Aorta (tissue), 5 donors: ENCODE results near the gene RNF40. TPM values are rescaled to one million over a fixed set of nuclear protein-coding genes. Genes with fewer than 3 reads are reported as not detected.

ENCODE experiments used
- ATAC-seq: fragments of 200-7000 bp; cut with Tn5 transposase; one replicate; pipeline ENCODE4 v1.9.1; 2022; ENCODE audit warnings: moderate library complexity; ENCODE audit not compliant: low FRiP score
- DNase-seq, 2 donors: peaks; one replicate each; pipeline ENCODE4 v3.0.0-alpha.2; 2020
- H3K27ac ChIP-seq, 2 donors: one replicate each; pipeline ENCODE4 v1.5.1; 2013; ENCODE audit warnings: low read length in 2 of 2, mild to moderate bottlenecking in 2 of 2, moderate library complexity in 2 of 2, control low read depth in 1 of 2, inconsistent platforms in 1 of 2, low read depth in 1 of 2
- H3K27me3 ChIP-seq, 2 donors: one replicate each; pipeline ENCODE4 v1.6.1; 2013; ENCODE audit warnings: control low read depth in 1 of 2, low read length in 1 of 2, mild to moderate bottlenecking in 1 of 2, moderate library complexity in 1 of 2; ENCODE audit not compliant: insufficient read depth in 2 of 2, control insufficient read depth in 1 of 2
- H3K36me3 ChIP-seq, 2 donors: one replicate each; pipeline ENCODE4 v1.6.1; 2013; ENCODE audit warnings: control low read depth in 1 of 2, low read length in 1 of 2, mild to moderate bottlenecking in 1 of 2; ENCODE audit not compliant: insufficient read depth in 2 of 2, control insufficient read depth in 1 of 2
- H3K4me1 ChIP-seq, 2 donors: one replicate each; pipeline ENCODE4 v1.6.1; 2013; ENCODE audit warnings: low read length in 2 of 2, control low read depth in 1 of 2, mild to moderate bottlenecking in 1 of 2, moderate library complexity in 1 of 2; ENCODE audit not compliant: insufficient read depth in 2 of 2, control insufficient read depth in 1 of 2
- H3K4me3 ChIP-seq, 2 donors: one replicate each; pipeline ENCODE4 v1.5.1; 2013; ENCODE audit warnings: low read length in 2 of 2, control low read depth in 1 of 2, mild to moderate bottlenecking in 1 of 2
- H3K9me3 ChIP-seq: one replicate; pipeline ENCODE4 v1.6.1; 2013; ENCODE audit warnings: mild to moderate bottlenecking, low read length; ENCODE audit not compliant: control insufficient read depth
- WGBS, 2 donors: extraction: QIAGEN DNeasy Blood & Tissue Kit; methylation state at CpG; one replicate each; pipeline ENCODE4 v1.1.7; 2013; 5-methylcytosine and 5-hydroxymethylcytosine counted together
- intact Hi-C, 2 donors: fragments of 100-400 bp; cut with DNase I; formaldehyde crosslinking; loops; one replicate each; pipeline versions ENCODE4 v1.14.2 to v1.15.0; 2022
- polyA plus RNA-seq, 2 donors: library from polyadenylated mRNA; stranded (reverse); fragments of 200-250 nt; gene quantifications; one replicate each; pipeline ENCODE4 v1.2.3, GENCODE V29; 2013
- total RNA-seq, 2 donors: library from RNA; stranded (reverse); fragmentation: NEBNext Ultra II Directional; extraction: Animal tissue kit (Norgen Biotek cat#: 25700); gene quantifications; one replicate each; pipeline ENCODE4 v1.2.1, GENCODE V29; 2021
- donor health status: healthy with polysubstance abuse.
- donor health status: Bipolar disorder and iron deficiency.
- donor health status: DM: no; HTN: no; CAD: no.
- donor health status: DM: no; HTN: no; CAD: no.
- donor health status: DM: yes; HTN: yes; CAD: no.

The RNF40 gene
- total and polyA plus RNA-seq, 4 donors = 22.7 to 90.2 (median 66.7) TPM

- WGBS, 2 donors = 84 to 85% methylated on average over 12 of the region's 12 CpGs
- ATAC-seq (no peak), DNase-seq (no peak)
- Histone ChIP-seq H3K36me3 (peaks cover 0 to 23% of the 10 kb centered on the region in 2 donors), H3K4me3 (no peak overlapping the region), H3K27me3 (no peaks in the 10 kb centered on the region), H3K9me3 (no peaks in the 10 kb centered on the region), H3K4me1 (no peaks in the 10 kb centered on the region), H3K27ac (no peak overlapping the region)
- intact Hi-C loops = no loop called here
Measured at GRCh38 chr16:30723725-30724355, 38.3 kb upstream of the RNF40 start.

- no peaks in the 10 kb centered on the region for H3K9me3 ChIP-seq
- intact Hi-C loops = no loop called here
- peaks cover under 1 to 24% of the 10 kb centered on the region in 2 donors for H3K36me3 ChIP-seq
- ATAC-seq (no peak), DNase-seq (peak in 1 of 2 donors; percentile 78)
- H3K27ac ChIP-seq = no peak overlapping the region
- H3K27me3 ChIP-seq = no peaks in the 10 kb centered on the region
- no peaks in the 10 kb centered on the region for H3K4me1 ChIP-seq
- 76 to 77% methylated on average over 23 of the region's 23 CpGs for WGBS, 2 donors
- H3K4me3 ChIP-seq = no peak overlapping the region
Measured at GRCh38 chr16:30724641-30725417, 37.3 kb upstream of the RNF40 start.

- Histone ChIP-seq H3K27me3 (no peaks in the 10 kb centered on the region), H3K36me3 (peaks cover 2 to 24% of the 10 kb centered on the region in 2 donors), H3K4me3 (no peak overlapping the region), H3K4me1 (no peaks in the 10 kb centered on the region), H3K9me3 (no peaks in the 10 kb centered on the region), H3K27ac (no peak overlapping the region)
- no peak for DNase-seq
- intact Hi-C loops = no loop called here
- 87 to 89% methylated on average over 3 of the region's 3 CpGs for WGBS, 2 donors
- ATAC-seq = no peak
Measured at GRCh38 chr16:30725418-30725792, 36.7 kb upstream of the RNF40 start.

DNA sequence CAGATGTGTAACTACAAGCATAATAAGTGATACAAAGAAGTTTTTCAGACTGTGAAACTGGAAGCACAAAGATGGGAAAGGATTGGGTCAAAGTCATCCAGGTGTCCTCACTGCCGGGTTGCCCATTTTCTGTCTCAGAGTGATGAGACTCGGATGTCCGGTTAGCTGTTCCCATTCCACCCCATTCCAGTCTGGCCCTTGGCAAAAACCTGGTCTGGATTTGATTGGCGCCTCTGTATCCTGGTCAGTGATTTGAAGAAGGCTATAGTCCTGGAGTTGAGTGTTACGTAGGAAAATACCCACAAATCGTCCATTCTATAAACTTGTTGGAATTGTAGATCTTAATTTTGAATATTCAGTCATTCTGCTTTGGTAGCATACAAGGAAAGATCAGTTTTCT lies 33.8 kb upstream of the RNF40 start:
- no peak for ATAC-seq
- no peaks in the 10 kb centered on the region for H3K4me1 ChIP-seq
- H3K27ac ChIP-seq = no peak overlapping the region
- no peaks in the 10 kb centered on the region for H3K9me3 ChIP-seq
- no peak for DNase-seq
- 88 to 89% methylated on average over 6 of the region's 6 CpGs for WGBS, 2 donors
- H3K27me3 ChIP-seq = no peaks in the 10 kb centered on the region
- H3K4me3 ChIP-seq = no peak overlapping the region
- H3K36me3 ChIP-seq = peaks cover 3 to 18% of the 10 kb centered on the region in 2 donors
- intact Hi-C loops = no loop called here

DNA sequence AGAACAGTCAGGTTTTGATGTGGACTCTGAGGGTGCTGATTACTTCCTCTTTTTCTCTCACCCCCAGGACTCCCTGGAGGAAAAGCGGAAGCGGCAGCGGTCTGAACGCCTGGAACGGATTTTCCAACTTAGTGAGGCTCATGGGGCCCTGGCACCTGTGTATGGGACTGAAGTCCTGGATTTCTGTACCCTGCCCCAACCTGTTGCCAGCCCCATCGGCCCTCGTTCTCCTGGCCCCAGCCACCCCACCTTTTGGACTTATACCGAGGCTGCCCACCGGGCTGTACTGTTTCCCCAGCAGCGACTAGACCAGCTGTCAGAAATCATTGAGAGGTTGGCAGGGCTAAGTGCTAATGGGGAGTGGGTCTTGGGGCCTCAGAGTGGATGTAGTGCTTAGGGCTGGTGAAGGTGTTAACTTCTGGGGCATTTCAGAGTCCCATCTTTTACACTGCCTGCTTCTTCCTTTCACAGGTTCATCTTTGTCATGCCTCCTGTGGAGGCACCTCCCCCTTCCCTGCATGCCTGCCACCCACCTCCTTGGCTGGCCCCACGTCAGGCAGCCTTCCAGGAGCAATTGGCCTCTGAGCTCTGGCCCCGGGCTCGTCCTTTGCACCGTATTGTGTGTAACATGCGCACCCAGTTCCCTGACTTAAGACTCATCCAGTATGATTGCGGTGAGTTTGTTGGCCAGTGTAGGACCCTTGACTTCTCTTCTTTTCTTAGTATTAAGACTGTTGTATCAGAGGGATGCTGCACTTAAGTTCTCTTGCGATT lies 33.0 kb upstream of the RNF40 start:
- H3K27ac ChIP-seq = no peak overlapping the region
- DNase-seq = peak in 1 of 2 donors; percentile 72
- no peaks in the 10 kb centered on the region for H3K27me3 ChIP-seq
- 75 to 82% methylated on average over 17 of the region's 17 CpGs for WGBS, 2 donors
- no peaks in the 10 kb centered on the region for H3K9me3 ChIP-seq
- intact Hi-C loops = no loop called here
- H3K36me3 ChIP-seq = peaks cover 6 to 19% of the 10 kb centered on the region in 2 donors
- no peak for ATAC-seq
- no peak overlapping the region for H3K4me3 ChIP-seq
- H3K4me1 ChIP-seq = no peaks in the 10 kb centered on the region

GRCh38 chr16:30731411-30731810 lies 30.7 kb upstream of the RNF40 start:
- 95 to 96% methylated on average over 3 of the region's 3 CpGs for WGBS, 2 donors
- ATAC-seq (no peak), DNase-seq (no peak)
- peaks cover 6 to 20% of the 10 kb centered on the region in 2 donors for H3K36me3 ChIP-seq
- H3K9me3 ChIP-seq = no peaks in the 10 kb centered on the region
- no peaks in the 10 kb centered on the region for H3K27me3 ChIP-seq
- no peaks in the 10 kb centered on the region for H3K4me1 ChIP-seq
- intact Hi-C loops = no loop called here
- H3K27ac ChIP-seq = no peak overlapping the region
- H3K4me3 ChIP-seq = no peak overlapping the region

DNA sequence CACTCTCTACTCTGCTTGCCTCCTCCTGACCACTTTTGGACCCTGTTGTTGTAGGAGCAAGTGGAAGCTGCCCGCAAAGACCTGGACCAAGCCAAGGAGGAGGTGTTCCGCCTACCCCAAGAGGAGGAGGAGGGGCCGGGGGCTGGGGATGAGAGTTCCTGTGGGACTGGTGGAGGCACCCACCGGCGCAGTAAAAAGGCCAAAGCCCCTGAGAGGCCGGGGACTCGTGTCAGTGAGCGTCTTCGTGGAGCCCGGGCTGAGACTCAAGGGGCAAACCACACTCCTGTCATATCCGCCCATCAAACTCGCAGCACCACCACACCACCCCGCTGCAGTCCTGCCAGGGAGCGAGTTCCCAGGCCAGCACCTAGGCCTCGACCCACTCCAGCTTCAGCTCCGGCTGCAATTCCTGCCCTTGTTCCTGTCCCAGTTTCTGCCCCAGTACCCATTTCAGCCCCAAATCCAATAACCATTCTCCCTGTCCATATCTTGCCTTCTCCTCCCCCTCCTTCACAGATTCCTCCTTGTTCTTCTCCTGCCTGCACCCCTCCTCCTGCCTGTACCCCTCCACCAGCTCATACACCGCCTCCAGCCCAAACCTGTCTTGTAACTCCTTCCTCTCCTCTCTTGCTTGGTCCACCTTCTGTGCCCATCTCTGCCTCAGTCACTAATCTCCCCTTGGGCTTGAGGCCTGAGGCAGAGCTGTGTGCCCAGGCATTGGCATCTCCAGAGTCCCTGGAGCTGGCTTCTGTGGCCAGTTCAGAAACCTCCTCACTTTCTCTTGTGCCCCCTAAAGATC lies 24.9 kb upstream of the RNF40 start:
- DNase-seq (peak in 1 of 2 donors; percentile 73), ATAC-seq (no peak)
- H3K27me3 ChIP-seq = no peaks in the 10 kb centered on the region
- WGBS, 2 donors = 89 to 90% methylated on average over 17 of the region's 17 CpGs
- intact Hi-C loops = no loop called here
- no peak overlapping the region for H3K4me3 ChIP-seq
- H3K4me1 ChIP-seq = peaks cover 0 to 2% of the 10 kb centered on the region in 2 donors
- no peaks in the 10 kb centered on the region for H3K9me3 ChIP-seq
- peaks cover 4 to 14% of the 10 kb centered on the region in 2 donors for H3K36me3 ChIP-seq
- no peak overlapping the region for H3K27ac ChIP-seq
